ENCODE data around the gene TNK1. TPM values are rescaled to one million over a fixed set of nuclear protein-coding genes. Genes with fewer than 3 reads are reported as not detected.
A peak's percentile ranks its signal among the peaks of the same experiment; 100 is the strongest.

The TNK1 gene
- total RNA-seq, 1 experiment from 2014 or later, result 10.1 TPM

DNA sequence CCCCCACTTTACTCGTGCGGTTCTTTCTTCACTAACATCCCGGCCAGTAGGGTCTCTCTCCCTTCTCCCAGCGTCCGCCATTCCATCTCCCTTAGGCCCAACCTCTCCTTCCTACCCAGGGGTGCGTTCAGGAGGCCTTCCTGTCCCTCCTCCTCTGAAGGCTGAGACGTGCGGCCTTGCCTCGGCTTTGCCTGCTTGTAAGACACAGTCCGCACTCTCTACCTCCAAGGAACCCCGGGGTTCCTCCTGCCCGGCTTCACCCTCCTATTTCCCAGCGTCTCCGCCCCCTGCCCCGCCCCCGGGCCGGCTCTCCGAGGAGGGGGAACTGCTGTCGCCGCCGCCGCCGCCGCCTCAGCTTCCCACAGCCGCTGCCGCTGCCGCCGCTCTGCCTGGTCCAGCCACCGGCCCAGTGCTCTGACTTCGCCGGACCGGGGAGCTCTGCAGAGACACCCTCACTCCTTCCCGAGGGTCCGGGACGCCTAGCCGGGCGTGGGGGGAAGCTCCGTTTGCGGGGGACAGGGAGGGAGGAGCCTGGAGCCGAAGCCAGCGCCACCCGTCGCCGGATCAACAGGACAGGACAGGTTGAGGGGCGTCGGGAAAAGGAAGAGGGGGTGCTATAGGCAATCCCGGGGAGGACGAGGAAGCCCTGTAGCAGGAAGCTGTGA is 57.2 kb downstream of the TNK1 start:
- H2BK12ac ChIP-seq (ENCODE audit: insufficient read length, low read depth, low read length), result no peak overlapping the region
- no peak overlapping the region for H3K9ac ChIP-seq (ENCODE audit: extremely low read depth, insufficient read length, low read length)
- Mint-ChIP-seq H3K27ac (peak overlapping the region; percentile 75 to 96 (median 94)), H3K4me1 (peaks cover 32 to 37% of the 10 kb centered on the region in 2 experiments), H3K27me3 (ENCODE audit: low read depth) (peaks cover 29% of the 10 kb centered on the region), H3K4me3 (peak overlapping the region; percentile 91 to 93), H3K9me3 (no peaks in the 10 kb centered on the region), H3K36me3 (ENCODE audit: insufficient read depth in 1 of 3, low read depth in 3 of 3) (peaks cover 0 to 8% (median 1%) of the 10 kb centered on the region in 3 experiments; a peak in 2 of 7 replicates)
- no CpG with 5 or more reads among the region's 48 CpGs for WGBS (ENCODE audit: extremely low coverage, insufficient read length, low lambda C conversion rate)
- H4K8ac ChIP-seq (replicated peaks; ENCODE audit: insufficient read length, low read depth, low read length), result no peak overlapping the region
- H3K23me2 ChIP-seq (ENCODE audit: insufficient read length, low read depth, low read length, poor library complexity, severe bottlenecking), result peaks cover 33% of the 10 kb centered on the region
- no peak overlapping the region for H3T11ph ChIP-seq (ENCODE audit: low read length)
- peak overlapping the region; percentile 60 for H3K4me2 ChIP-seq (ENCODE audit: insufficient read depth, insufficient read length, low read length)
- H3K27me3 ChIP-seq (ENCODE audit: insufficient read depth, low read length), result peaks cover 7% of the 10 kb centered on the region
- H2AFZ ChIP-seq (ENCODE audit: low read length), result no peak overlapping the region
- H2BK5ac ChIP-seq (ENCODE audit: insufficient read length, low read length), result no peak overlapping the region
- H2BK15ac ChIP-seq (ENCODE audit: low read depth, low read length), result no peak overlapping the region; the same call in 1 of the 2 replicates
- H2BK20ac ChIP-seq (ENCODE audit: low read depth, low read length, poor library complexity, severe bottlenecking), result no peak overlapping the region
- no peak overlapping the region for H3K4ac ChIP-seq (ENCODE audit: low read depth, low read length)
- H3K4me1 ChIP-seq (ENCODE audit: insufficient read depth, low read length), result no peaks in the 10 kb centered on the region; the same call in 1 of the 2 replicates
- no peak overlapping the region for H3K18ac ChIP-seq (ENCODE audit: insufficient read length, low read depth, low read length)
- DNase-seq, result peak; percentile 90
- H4K91ac ChIP-seq (ENCODE audit: insufficient read length, low read depth, low read length), result no peak overlapping the region
- H4K5ac ChIP-seq (ENCODE audit: insufficient read length, low read depth, low read length), result no peak overlapping the region
- peak overlapping the region; percentile 1; the same call in 1 of the 2 replicates for H3K14ac ChIP-seq (ENCODE audit: insufficient read depth, low read length)
- H3K56ac ChIP-seq (ENCODE audit: insufficient read length, low read depth, low read length), result no peak overlapping the region
- no peak overlapping the region for H2AK5ac ChIP-seq (ENCODE audit: insufficient read length, low read length)
- H3K79me2 ChIP-seq (ENCODE audit: insufficient read depth, low read length), result no peaks in the 10 kb centered on the region
- H3K9me3 ChIP-seq (ENCODE audit: control insufficient read depth, low read depth, low read length), result no peaks in the 10 kb centered on the region
- TF ChIP-seq, protein P1, sequence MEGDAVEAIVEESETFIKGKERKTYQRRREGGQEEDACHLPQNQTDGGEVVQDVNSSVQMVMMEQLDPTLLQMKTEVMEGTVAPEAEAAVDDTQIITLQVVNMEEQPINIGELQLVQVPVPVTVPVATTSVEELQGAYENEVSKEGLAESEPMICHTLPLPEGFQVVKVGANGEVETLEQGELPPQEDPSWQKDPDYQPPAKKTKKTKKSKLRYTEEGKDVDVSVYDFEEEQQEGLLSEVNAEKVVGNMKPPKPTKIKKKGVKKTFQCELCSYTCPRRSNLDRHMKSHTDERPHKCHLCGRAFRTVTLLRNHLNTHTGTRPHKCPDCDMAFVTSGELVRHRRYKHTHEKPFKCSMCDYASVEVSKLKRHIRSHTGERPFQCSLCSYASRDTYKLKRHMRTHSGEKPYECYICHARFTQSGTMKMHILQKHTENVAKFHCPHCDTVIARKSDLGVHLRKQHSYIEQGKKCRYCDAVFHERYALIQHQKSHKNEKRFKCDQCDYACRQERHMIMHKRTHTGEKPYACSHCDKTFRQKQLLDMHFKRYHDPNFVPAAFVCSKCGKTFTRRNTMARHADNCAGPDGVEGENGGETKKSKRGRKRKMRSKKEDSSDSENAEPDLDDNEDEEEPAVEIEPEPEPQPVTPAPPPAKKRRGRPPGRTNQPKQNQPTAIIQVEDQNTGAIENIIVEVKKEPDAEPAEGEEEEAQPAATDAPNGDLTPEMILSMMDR (conservative IDR thresholded peaks at IDR 0.05), result no peak
- H3K79me1 ChIP-seq (ENCODE audit: insufficient read depth, low read depth, low read length, poor library complexity, severe bottlenecking), result no peaks in the 10 kb centered on the region
- H3K27ac ChIP-seq (ENCODE audit: insufficient read length, low read depth, low read length), result no peak overlapping the region
- no peak overlapping the region for H3K23ac ChIP-seq (ENCODE audit: insufficient read length, low read depth, low read length)
- no peaks in the 10 kb centered on the region for H4K20me1 ChIP-seq (ENCODE audit: control insufficient read depth, insufficient read depth, insufficient read length)
- H2BK120ac ChIP-seq (ENCODE audit: low read depth, low read length, poor library complexity, severe bottlenecking), result no peak overlapping the region

All from H9 (cell line).